ENCODE measurements around the gene CTDSP2. TPM values are rescaled to one million over a fixed set of nuclear protein-coding genes. Genes with fewer than 3 reads are reported as not detected.
"Not testable (repeated sequence)": the region's sequence is repeated elsewhere in the genome, so short reads cannot be mapped to it uniquely, and the experiment has no call there.

The CTDSP2 gene
- total RNA-seq, 1 donor from 2014 or later = 62.3 TPM

DNA sequence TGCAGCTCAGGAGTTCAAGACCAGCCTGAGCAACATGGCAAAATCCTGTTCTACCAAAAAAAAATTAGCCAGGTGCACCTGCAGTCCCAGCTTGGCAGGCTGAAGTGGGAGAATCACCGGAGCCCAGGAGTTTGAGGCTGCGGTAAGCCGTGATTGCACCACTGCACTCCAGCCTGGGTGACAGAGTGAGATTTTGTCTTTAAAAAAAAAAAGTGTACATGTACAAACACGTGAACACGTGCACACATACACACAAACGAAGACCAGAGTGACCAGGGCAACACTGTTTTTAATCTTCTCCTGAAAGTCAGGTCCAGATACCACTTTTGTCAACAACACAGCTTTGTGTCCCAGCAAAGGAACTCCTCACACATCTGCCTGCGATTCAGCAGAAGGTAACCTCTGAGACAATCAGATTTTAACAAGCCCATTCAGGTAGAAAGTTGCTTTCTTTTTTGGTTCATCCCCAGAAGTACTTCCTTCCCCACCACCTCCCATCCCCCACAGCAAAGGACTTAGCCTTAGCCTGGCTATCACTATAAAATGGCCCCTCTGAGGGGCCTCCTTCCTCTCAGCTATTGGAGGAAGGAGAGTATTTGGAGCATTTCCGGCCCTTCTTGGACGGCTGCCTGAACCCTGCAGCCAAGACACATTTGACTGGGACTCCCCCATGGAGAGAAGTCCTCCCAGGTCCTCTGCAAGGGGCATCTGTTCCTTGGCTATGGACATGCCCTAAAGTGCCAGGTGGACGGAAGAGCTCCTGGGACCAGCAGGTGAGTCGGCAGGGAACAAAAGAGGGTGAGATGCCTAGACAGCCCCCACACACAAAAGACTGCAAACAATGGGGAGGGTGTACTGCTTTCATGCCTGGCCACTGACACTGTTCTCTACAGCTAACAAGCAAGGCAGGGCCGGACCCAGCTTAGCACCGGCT is 9.8 kb downstream of the CTDSP2 start:
- peak; percentile 37 to 90 for DNase-seq (ENCODE audit: low read depth in 2 of 2)

DNA sequence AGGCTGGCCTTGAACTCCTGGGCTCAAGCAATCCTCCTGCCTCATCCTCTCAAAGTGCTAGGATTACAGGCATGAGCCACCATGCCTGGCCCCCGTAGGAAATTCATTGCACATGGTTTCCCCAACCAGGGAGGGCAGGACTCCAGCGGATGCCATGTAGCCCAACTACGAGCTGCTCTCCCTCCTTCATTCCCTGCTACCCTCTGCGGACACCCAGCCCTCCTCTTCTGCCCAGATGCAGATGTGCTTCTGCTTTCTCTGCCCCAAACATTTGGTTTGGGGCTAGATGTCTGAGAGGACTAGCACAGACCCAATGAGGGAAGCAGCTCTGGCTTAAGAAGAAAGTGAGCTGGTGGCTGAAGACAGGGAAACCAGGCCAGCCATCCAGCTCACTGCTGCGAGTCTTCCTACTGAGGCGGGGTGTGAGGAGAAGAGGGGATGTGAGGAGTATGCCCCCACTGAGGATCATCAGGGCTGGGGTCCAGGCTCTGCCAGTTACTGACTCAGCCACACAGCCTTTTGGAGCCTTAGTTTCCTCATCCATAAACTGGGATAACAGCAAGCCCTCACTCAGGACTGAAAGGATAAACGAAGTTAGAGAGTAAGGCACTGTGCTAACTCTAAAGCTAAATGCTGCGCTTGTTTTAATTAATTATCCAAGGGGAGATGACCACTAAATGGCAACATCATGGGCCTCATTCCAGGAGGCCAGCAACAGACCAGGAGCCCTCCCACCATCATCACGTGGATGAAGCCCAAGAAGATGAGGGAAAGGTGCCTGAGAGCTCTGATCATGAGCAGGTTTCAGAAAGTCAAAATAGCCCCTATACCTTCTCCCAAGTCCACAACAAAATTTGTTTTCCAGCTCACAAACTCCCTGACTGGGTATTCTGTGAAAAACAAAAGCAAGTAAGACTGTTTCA is 10.9 kb downstream of the CTDSP2 start:
- no peak for DNase-seq (ENCODE audit: low read depth in 2 of 2)

DNA sequence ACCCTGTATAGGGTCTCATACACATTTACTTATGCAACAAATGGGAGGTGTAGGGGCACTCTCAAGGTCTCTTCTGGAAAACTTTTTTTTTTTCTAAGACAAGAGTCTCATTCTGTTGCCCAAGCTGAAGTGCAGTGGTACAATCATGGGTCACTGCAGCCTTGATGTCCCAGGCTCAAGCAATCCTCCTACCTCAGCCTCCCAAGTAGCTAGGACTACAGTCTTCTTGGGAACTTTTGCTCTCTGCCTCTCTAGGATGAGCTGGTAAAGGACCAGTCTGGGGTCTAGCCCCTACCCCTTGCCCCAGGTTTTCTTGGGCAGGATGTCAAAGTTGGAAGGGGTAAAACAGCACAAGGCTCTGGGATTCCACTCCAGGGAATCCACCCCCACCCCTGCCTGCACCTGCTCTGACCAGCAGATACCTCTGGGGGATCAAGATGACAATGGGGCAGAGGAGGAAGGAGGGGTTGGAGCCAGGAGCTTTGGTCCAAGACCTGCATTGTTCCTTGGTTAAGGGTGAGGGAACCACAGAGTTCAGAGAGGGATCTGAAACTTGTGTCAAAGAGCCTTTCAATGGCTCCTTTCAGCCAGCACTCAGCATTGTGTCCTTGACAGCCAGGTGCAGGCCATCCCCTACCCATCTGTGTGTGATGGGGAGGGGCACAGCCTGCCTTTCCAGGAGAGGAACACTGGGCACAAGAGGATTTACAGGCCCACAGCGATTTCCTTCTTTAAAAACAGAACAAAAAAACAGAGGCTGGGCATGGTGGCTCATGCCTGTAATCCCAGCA is 12.2 kb downstream of the CTDSP2 start:
- DNase-seq (ENCODE audit: low read depth in 2 of 2) = no peak

GRCh38 chr12:57833672-57834071 is 12.9 kb downstream of the CTDSP2 start:
- DNase-seq (ENCODE audit: low read depth in 2 of 2) = no peak

- DNase-seq (ENCODE audit: low read depth in 2 of 2) = peak in 1 of 2 donors; percentile 31
These were observed 13.6 kb downstream of the CTDSP2 start for GRCh38 chr12:57832966-57833365.

- DNase-seq (ENCODE audit: low read depth in 2 of 2) = no peak
These were observed 16.1 kb downstream of the CTDSP2 start for GRCh38 chr12:57830393-57830792.

DNA sequence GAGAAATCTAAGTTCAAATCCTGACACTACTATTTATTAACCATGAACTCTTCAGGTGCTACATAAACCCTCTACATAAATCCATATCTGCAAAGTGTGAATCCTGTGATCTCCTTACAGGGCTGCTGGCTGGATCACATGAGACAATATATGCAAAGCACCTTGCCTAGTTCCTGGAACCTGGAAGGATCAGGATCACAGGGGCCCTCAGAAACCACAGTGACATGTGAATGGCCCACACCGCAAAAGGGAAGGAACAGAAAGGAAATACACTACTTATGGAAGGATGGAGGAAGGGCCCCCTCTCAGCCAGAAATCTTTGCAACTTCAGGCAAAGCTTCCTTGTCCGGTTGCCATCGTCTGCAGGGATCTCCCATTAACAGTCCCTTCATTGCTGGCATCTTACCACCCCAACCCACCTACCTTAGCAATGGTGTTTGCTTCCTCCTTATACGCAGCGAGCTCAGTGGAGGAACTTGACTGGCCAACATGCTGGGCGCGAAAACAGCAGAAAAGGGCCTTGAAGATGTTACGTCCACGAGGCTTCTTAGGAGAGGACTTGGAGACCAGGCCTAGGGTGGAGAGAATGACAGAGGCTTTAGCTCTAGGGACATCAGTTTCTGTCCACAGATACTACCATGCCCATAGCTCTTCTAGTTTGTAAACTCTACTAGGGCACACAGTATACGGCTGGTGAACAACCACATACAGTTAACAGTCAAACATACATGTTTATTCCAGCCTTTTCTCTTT is 17.3 kb downstream of the CTDSP2 start:
- DNase-seq (ENCODE audit: low read depth in 2 of 2) = no peak

- DNase-seq (ENCODE audit: low read depth in 2 of 2) = no peak
These were observed 19.6 kb downstream of the CTDSP2 start for GRCh38 chr12:57826966-57827365.

- no peak for DNase-seq (ENCODE audit: low read depth in 2 of 2)
These were observed 20.1 kb downstream of the CTDSP2 start for GRCh38 chr12:57826400-57826799.

GRCh38 chr12:57825451-57825850 is 21.1 kb downstream of the CTDSP2 start:
- DNase-seq (ENCODE audit: low read depth in 2 of 2) = no peak

GRCh38 chr12:57823908-57824640 is 22.5 kb downstream of the CTDSP2 start:
- no peak for DNase-seq (ENCODE audit: low read depth in 2 of 2)

DNA sequence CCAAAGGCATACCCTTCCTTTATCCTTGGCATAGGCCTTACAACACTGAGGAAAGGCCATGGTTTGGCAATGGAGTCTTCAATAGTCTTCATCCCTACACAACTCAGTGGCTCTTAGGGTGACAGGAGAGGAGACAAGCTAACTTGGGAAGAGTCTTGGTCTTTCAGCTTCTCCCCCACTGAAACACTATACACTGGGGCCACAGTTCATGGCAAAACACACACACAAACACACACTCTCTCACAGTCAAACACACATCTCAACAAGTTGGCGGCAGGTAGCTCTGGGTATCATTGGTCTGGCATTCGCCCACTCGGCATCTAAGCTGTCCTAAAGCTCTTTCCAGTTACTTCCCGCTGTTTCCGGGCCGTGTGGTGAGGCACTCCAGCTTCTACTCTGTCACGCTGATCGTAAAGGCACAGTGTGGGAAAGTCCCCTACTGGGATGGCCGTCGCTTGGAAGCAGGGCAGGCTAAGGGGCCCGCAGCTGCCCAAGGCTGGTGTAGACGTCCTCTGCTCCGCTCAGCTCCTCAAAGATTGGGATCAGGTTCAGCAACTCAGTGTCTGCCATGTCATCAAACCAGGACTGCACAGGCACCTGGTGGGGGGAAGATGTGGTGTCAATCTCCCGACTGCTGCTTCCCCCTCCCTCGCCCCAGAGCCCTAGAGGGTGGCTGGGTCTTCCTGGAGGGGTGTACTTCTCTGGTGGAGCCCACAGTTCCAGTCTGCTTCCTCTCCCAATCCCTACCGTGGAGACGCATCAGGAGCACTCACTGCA is 23.2 kb downstream of the CTDSP2 start:
- no peak for DNase-seq (ENCODE audit: low read depth in 2 of 2)

- peak in 1 of 2 donors; percentile 39 for DNase-seq (ENCODE audit: low read depth in 2 of 2)
These were observed 24.0 kb downstream of the CTDSP2 start for GRCh38 chr12:57822392-57823130.

DNA sequence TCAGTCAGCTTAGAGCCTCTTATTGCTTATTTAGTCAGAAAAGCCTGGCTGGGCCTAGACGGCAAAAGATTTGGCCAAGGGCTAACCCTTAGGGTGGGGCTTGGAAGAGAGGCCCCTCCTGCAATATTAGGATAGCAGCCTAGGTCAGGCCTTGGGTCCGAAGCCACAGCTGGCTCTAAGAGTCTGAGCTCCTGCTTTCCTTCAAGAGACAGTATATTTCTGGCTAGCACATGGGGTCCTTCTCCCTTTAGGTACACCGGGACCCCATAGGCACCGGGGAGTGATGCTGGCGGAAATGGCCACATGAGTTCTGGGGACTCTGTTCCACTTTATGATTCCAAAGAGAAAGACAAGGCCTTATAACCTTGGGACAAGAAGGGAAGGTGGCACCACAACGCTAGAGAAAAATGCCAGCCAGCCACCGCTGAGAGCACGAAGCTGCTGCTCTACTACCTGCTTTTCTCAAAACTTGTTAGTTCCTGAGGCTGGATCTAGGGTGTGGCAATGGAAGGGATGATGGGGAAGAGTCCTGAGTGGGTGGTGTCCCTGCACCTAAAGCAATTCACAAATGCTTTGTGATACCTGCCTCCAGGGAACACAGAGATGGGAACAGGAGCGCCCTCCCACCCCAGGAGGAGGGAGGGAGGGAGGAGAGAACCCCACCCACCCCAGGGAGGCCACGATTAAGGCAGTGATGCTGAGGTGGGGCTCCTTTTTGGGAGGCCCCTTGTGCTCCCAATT is 24.9 kb downstream of the CTDSP2 start:
- DNase-seq (ENCODE audit: low read depth in 2 of 2) = no peak

- not testable (repeated sequence) for DNase-seq (ENCODE audit: low read depth in 2 of 2)
These were observed 25.5 kb downstream of the CTDSP2 start for GRCh38 chr12:57821015-57821414.

- not testable (repeated sequence) for DNase-seq (ENCODE audit: low read depth in 2 of 2)
These were observed 26.4 kb downstream of the CTDSP2 start for GRCh38 chr12:57820119-57820518.

GRCh38 chr12:57817990-57818331 is 28.6 kb downstream of the CTDSP2 start:
- not testable (repeated sequence) for DNase-seq (ENCODE audit: low read depth in 2 of 2)

All from lung microvascular endothelial cell (primary cell).